ENCODE results near the gene LRRC23. TPM values are rescaled to one million over a fixed set of nuclear protein-coding genes. Genes with fewer than 3 reads are reported as not detected.

Gene LRRC23
- total and polyA plus RNA-seq, 2 of the 13 experiments (the other 11 are each of a cell fraction or from before 2014, with no cell fraction given) = 6.0 to 7.8 TPM

DNA sequence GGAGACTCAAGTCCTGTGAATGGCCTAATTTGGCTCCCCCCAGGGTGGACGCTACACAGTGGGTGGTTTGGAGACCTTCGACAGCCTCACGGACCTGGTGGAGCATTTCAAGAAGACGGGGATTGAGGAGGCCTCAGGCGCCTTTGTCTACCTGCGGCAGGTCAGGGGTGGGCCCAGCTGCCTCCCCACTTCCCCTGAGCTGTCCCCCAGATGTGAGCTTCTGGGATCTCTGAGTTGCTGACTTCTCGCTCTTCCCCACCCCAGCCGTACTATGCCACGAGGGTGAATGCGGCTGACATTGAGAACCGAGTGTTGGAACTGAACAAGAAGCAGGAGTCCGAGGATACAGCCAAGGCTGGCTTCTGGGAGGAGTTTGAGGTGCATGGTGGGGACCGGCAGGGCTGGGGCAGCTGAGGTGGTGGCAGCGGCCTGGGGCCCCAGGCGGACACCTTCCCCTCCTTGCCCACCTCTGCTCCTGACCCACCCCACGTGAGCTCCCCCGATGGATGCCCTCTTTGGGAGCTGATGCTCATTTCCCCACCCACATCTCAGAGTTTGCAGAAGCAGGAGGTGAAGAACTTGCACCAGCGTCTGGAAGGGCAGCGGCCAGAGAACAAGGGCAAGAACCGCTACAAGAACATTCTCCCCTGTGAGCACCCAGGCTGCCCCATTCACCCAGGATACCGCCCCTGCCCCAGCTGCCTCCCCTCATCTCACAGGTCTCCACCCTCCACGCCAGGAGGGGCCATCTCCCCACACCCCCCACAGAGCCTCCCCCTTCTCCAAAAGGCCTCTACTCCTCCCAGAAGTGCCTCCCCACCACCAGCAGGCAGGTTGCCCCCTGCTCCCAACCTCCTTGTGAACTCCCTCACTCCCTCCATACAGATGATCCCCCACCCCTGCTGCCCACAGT, 50.7 kb downstream of the LRRC23 start:
- no peak for DNase-seq (ENCODE audit: low spot score)
- H3K9ac ChIP-seq (ENCODE audit: insufficient read depth, low read depth, low read length) = no peak overlapping the region
- H3K27me3 ChIP-seq (ENCODE audit: control insufficient read depth in 1 of 2, insufficient read depth in 2 of 2, low read length in 2 of 2) = no peaks in the 10 kb centered on the region
- H3K79me2 ChIP-seq (ENCODE audit: insufficient read depth, low read length) = no peaks in the 10 kb centered on the region
- in situ Hi-C loops (cut with HindIII; ENCODE audit: extremely low pct_ligation_motif_present, low pct_unique_long_range_greater_than_20kb) = no loop called here
- WGBS (ENCODE audit: low lambda C conversion rate) = 92% methylated on average over 15 of the region's 22 CpGs
- H3K4me1 ChIP-seq (ENCODE audit: insufficient read depth, low read length) = peaks cover 5% of the 10 kb centered on the region; the same call in 1 of the 2 replicates
- POLR2A ChIA-PET = interaction anchor here (0.7 to 1.3 kb wide), 2 partner anchors 14 to 15 kb away, joined by 3 to 4 read pairs; partner anchors contain the start of genes EMG1 and PHB2
- H3K27ac ChIP-seq (ENCODE audit: extremely low read length, insufficient read depth, low read length) = no peak overlapping the region
- ATAC-seq = no peak
- intact Hi-C loops (cut with micrococcal nuclease; ENCODE audit: unreplicated experiment) = no loop called here
- no peaks in the 10 kb centered on the region for H3K9me3 ChIP-seq (ENCODE audit: low read length)
- H3K4me2 ChIP-seq (ENCODE audit: low read depth, low read length) = no peak overlapping the region
- H3K36me3 ChIP-seq (replicated peaks in 1 of 2; ENCODE audit: control insufficient read depth in 1 of 2, insufficient read depth in 2 of 2, low read length in 2 of 2) = no peaks in the 10 kb centered on the region; a peak in 1 of 5 replicates
- no peak for FAIRE-seq
- H3K4me3 ChIP-seq (replicated peaks in 1 of 3; ENCODE audit: insufficient read depth in 1 of 3, low read depth in 2 of 3, low read length in 3 of 3) = no peak overlapping the region
- TF ChIP-seq ZNF687 (CRISPR knock-in tag; IDR thresholded peaks at IDR 0.05) (no peak), ZNF720 (CRISPR knock-in tag; IDR thresholded peaks at IDR 0.05) (no peak), MLLT10 (CRISPR knock-in tag; IDR thresholded peaks at IDR 0.05) (no peak), GPN1 (CRISPR knock-in tag; IDR thresholded peaks at IDR 0.05; ENCODE audit: borderline replicate concordance) (no peak), ZNF781 (CRISPR knock-in tag; IDR thresholded peaks at IDR 0.05; ENCODE audit: borderline replicate concordance, not compliant biosample characterization) (no peak), JUND (CRISPR knock-in tag; IDR thresholded peaks at IDR 0.05) (no peak), RFXAP (CRISPR knock-in tag; IDR thresholded peaks at IDR 0.05; ENCODE audit: borderline replicate concordance) (no peak), ZNF7 (CRISPR knock-in tag; IDR thresholded peaks at IDR 0.05) (no peak), RARA (CRISPR knock-in tag; IDR thresholded peaks at IDR 0.05) (no peak), SYNCRIP (IDR thresholded peaks at IDR 0.05; ENCODE audit: insufficient read depth, low read depth, low read length) (no peak), HNF4A (CRISPR knock-in tag; IDR thresholded peaks at IDR 0.05) (no peak), ZNF879 (CRISPR knock-in tag; IDR thresholded peaks at IDR 0.05) (no peak), IKZF4 (CRISPR knock-in tag; IDR thresholded peaks at IDR 0.05; ENCODE audit: borderline replicate concordance, low read depth, not compliant biosample characterization) (no peak), ZNF749 (CRISPR knock-in tag; IDR thresholded peaks at IDR 0.05; ENCODE audit: borderline replicate concordance) (no peak), ZNF501 (CRISPR knock-in tag; IDR thresholded peaks at IDR 0.05) (no peak)
- TF ChIP-seq, protein P1, sequence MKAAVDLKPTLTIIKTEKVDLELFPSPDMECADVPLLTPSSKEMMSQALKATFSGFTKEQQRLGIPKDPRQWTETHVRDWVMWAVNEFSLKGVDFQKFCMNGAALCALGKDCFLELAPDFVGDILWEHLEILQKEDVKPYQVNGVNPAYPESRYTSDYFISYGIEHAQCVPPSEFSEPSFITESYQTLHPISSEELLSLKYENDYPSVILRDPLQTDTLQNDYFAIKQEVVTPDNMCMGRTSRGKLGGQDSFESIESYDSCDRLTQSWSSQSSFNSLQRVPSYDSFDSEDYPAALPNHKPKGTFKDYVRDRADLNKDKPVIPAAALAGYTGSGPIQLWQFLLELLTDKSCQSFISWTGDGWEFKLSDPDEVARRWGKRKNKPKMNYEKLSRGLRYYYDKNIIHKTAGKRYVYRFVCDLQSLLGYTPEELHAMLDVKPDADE (CRISPR knock-in tag; IDR thresholded peaks at IDR 0.05) = no peak
- TF ChIP-seq, protein P2, sequence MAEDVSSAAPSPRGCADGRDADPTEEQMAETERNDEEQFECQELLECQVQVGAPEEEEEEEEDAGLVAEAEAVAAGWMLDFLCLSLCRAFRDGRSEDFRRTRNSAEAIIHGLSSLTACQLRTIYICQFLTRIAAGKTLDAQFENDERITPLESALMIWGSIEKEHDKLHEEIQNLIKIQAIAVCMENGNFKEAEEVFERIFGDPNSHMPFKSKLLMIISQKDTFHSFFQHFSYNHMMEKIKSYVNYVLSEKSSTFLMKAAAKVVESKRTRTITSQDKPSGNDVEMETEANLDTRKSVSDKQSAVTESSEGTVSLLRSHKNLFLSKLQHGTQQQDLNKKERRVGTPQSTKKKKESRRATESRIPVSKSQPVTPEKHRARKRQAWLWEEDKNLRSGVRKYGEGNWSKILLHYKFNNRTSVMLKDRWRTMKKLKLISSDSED (CRISPR knock-in tag; IDR thresholded peaks at IDR 0.05) = no peak
- no peaks in the 10 kb centered on the region for H4K20me1 ChIP-seq (ENCODE audit: insufficient read depth, low read length)
- CTCF ChIA-PET (ENCODE audit: low intra/inter-chr PET ratio, low total read pairs) = no interaction called here
- BruUV-seq (replicated peaks) = no TSS peak
- no peak overlapping the region for H2AFZ ChIP-seq (ENCODE audit: low read length)
